ENCODE measurements around the gene VPS45. TPM values are rescaled to one million over a fixed set of nuclear protein-coding genes. Genes with fewer than 3 reads are reported as not detected.

Gene VPS45
- total RNA-seq, 6 experiments from 2014 or later = 35.6 to 43.3 (median 37.1) TPM

DNA sequence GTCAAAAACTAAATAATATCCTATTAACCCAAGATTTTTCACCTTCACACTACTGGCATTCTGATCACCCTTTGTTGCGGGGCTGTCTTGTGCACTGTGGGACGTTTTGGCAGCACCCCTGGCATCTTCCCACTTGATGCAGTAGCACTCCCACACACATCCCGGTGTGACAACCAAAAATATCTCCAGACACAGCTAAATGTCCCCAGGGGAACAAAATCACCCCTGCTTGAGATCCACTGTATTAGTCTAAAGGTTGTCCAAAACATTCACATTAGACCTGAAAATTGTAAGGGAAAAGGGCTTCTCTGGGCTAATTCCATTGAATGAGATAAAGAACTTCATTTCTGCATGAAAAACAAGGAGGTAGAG, 120.0 kb downstream of the VPS45 start:
- Mint-ChIP-seq H3K27ac (peak overlapping the region; percentile 87), H3K4me1 (ENCODE audit: low read depth) (peaks cover 47% of the 10 kb centered on the region), H3K9me3 (no peaks in the 10 kb centered on the region), H3K4me3 (peak overlapping the region; percentile 69), H3K36me3 (ENCODE audit: low read depth) (no peaks in the 10 kb centered on the region; the same call in 1 of the 2 replicates), H3K27me3 (ENCODE audit: insufficient read depth) (peaks cover 1% of the 10 kb centered on the region; the same call in 1 of the 2 replicates)
- no peak for DNase-seq
- TF ChIP-seq, protein P1, sequence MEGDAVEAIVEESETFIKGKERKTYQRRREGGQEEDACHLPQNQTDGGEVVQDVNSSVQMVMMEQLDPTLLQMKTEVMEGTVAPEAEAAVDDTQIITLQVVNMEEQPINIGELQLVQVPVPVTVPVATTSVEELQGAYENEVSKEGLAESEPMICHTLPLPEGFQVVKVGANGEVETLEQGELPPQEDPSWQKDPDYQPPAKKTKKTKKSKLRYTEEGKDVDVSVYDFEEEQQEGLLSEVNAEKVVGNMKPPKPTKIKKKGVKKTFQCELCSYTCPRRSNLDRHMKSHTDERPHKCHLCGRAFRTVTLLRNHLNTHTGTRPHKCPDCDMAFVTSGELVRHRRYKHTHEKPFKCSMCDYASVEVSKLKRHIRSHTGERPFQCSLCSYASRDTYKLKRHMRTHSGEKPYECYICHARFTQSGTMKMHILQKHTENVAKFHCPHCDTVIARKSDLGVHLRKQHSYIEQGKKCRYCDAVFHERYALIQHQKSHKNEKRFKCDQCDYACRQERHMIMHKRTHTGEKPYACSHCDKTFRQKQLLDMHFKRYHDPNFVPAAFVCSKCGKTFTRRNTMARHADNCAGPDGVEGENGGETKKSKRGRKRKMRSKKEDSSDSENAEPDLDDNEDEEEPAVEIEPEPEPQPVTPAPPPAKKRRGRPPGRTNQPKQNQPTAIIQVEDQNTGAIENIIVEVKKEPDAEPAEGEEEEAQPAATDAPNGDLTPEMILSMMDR (IDR thresholded peaks at IDR 0.05) = peak; percentile 47

DNA sequence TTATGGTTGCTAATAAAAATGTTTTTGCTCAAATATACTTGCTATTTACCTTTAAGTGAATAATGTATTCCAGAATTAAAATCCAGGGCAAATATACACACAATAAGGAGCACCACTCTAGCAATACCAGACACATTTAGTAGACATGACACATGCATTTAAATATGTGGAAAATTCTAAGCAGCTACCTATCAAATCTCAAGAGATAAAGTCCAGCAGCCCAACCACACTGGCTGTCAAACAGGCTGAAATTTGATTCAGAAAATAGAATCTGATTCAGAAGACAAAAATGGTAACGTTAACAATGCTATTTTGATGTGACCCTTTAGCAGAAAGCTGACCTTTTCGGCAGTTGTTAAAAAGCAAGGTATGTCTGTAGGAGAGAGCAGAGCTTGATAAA, 124.4 kb downstream of the VPS45 start:
- peaks cover 61% of the 10 kb centered on the region for H3K4me1 Mint-ChIP-seq (ENCODE audit: low read depth)
- H3K4me3 Mint-ChIP-seq = peak overlapping the region; percentile 43
- no peaks in the 10 kb centered on the region; the same call in 1 of the 2 replicates for H3K36me3 Mint-ChIP-seq (ENCODE audit: low read depth)
- H3K27me3 Mint-ChIP-seq (ENCODE audit: insufficient read depth) = peaks cover 2% of the 10 kb centered on the region; the same call in 1 of the 2 replicates
- no peaks in the 10 kb centered on the region for H3K9me3 Mint-ChIP-seq
- TF ChIP-seq, protein P1 (IDR thresholded peaks at IDR 0.05) = no peak
- H3K27ac Mint-ChIP-seq = peak overlapping the region; percentile 63
- DNase-seq = peak; percentile 72

DNA sequence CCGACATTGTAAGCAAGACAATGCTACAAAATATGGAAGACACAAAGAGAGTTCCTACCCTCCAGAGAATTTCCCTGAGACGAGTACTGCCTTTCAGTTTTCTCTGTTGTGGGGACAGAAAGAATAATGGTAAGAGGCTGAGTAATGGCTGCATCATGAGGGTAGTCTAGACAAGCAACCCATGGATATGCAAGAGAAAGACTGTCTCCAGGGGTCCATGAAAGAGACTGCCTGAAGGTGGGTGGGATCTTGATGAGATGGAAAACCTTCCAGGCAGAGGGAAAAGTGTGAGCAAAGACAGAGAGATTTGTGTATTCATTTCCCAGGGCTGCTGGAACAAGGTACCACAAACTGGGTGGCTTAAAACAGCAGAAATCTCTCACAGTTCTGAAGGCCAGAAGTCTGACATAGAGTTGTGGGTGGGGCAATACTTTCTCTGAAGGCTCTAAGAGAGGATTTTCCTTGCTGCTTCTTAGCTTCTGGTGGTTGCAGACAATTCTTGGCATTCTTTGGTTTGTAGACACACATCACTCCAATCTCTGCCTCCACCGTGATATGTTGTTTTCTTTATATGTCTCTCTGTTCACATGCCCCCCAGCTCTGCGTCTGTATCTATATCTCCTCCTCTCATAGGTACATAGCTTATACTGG, 126.9 kb downstream of the VPS45 start:
- Mint-ChIP-seq H3K27me3 (ENCODE audit: insufficient read depth) (peaks cover 5% of the 10 kb centered on the region), H3K27ac (peak overlapping the region; percentile 72), H3K4me3 (no peak overlapping the region), H3K9me3 (no peaks in the 10 kb centered on the region), H3K36me3 (ENCODE audit: low read depth) (no peaks in the 10 kb centered on the region; the same call in 1 of the 2 replicates), H3K4me1 (ENCODE audit: low read depth) (peaks cover 51% of the 10 kb centered on the region)
- TF ChIP-seq, protein P1 (IDR thresholded peaks at IDR 0.05) = no peak
- DNase-seq = peak; percentile 54

Other genes starting within 250 kb of the VPS45 start
- 1 to 10 TPM; 5.3 to 8.9 (median 6.7) TPM for gene BOLA1, start 168.2 kb upstream of the VPS45 start, total RNA-seq (2021; fragmentation: NEBNext Ultra II Directional; extraction: Animal tissue kit (Norgen Biotek cat#: 25700))
- 10 to 100 TPM; 16.1 to 28.5 (median 26.1) TPM for gene SV2A, start 149.9 kb upstream of the VPS45 start, total RNA-seq (2021; fragmentation: NEBNext Ultra II Directional; extraction: Animal tissue kit (Norgen Biotek cat#: 25700))
- gene SF3B4, start 140.0 kb upstream of the VPS45 start, total RNA-seq (2021; fragmentation: NEBNext Ultra II Directional; extraction: Animal tissue kit (Norgen Biotek cat#: 25700)) = 100 to 1,000 TPM in 3 of 6 experiments, 10 to 100 TPM in 3; 85.4 to 105 (median 101) TPM
- gene MTMR11, start 130.9 kb upstream of the VPS45 start, total RNA-seq (2021; fragmentation: NEBNext Ultra II Directional; extraction: Animal tissue kit (Norgen Biotek cat#: 25700)) = 10 to 100 TPM in 3 of 6 experiments, 1 to 10 TPM in 3; 6.1 to 11.5 (median 10.0) TPM
- gene OTUD7B, start 57.0 kb upstream of the VPS45 start, total RNA-seq (2021; fragmentation: NEBNext Ultra II Directional; extraction: Animal tissue kit (Norgen Biotek cat#: 25700)) = 10 to 100 TPM; 26.2 to 29.6 (median 28.7) TPM
- 10 to 100 TPM; 30.9 to 36.7 (median 32.6) TPM for gene PLEKHO1, start 82.1 kb downstream of the VPS45 start, total RNA-seq (2021; fragmentation: NEBNext Ultra II Directional; extraction: Animal tissue kit (Norgen Biotek cat#: 25700))
- gene ANP32E, start 168.3 kb downstream of the VPS45 start, total RNA-seq (2021; fragmentation: NEBNext Ultra II Directional; extraction: Animal tissue kit (Norgen Biotek cat#: 25700)) = 10 to 100 TPM; 33.9 to 67.3 (median 62.4) TPM
- gene CA14, start 190.0 kb downstream of the VPS45 start, total RNA-seq (2021; fragmentation: NEBNext Ultra II Directional; extraction: Animal tissue kit (Norgen Biotek cat#: 25700)) = not detected
- gene APH1A, start 201.2 kb downstream of the VPS45 start, total RNA-seq (2021; fragmentation: NEBNext Ultra II Directional; extraction: Animal tissue kit (Norgen Biotek cat#: 25700)) = 100 to 1,000 TPM; 104 to 119 (median 107) TPM
- 1 to 10 TPM; 2.3 to 8.0 (median 5.9) TPM for gene C1orf54, start 205.0 kb downstream of the VPS45 start, total RNA-seq (2021; fragmentation: NEBNext Ultra II Directional; extraction: Animal tissue kit (Norgen Biotek cat#: 25700))
- gene CIART, start 214.8 kb downstream of the VPS45 start, total RNA-seq (2021; fragmentation: NEBNext Ultra II Directional; extraction: Animal tissue kit (Norgen Biotek cat#: 25700)) = 1 to 10 TPM; 5.6 to 9.8 (median 8.0) TPM
- gene MRPS21, start 226.1 kb downstream of the VPS45 start, total RNA-seq (2021; fragmentation: NEBNext Ultra II Directional; extraction: Animal tissue kit (Norgen Biotek cat#: 25700)) = 10 to 100 TPM; 67.1 to 93.1 (median 85.2) TPM

Data from HFFc6 (cell line).